Measurements from ENCODE around the gene ABLIM2.

ABLIM2 gene

GRCh38 chr4:8061573-8061972, 97.0 kb downstream of the ABLIM2 start:
- no peak for DNase-seq

- no peak for DNase-seq
Observed at GRCh38 chr4:8061145-8061544, 97.5 kb downstream of the ABLIM2 start.

- DNase-seq = no peak
Observed at GRCh38 chr4:8060632-8061031, 98.0 kb downstream of the ABLIM2 start.

- DNase-seq = no peak
Observed at GRCh38 chr4:8058031-8058479, 100.6 kb downstream of the ABLIM2 start.

- no peak for DNase-seq
Observed at GRCh38 chr4:8055206-8055605, 103.4 kb downstream of the ABLIM2 start.

- DNase-seq = peak; percentile 73
Observed at GRCh38 chr4:8053688-8054449, 104.7 kb downstream of the ABLIM2 start.

- DNase-seq = no peak
Observed at GRCh38 chr4:8052160-8052691, 106.4 kb downstream of the ABLIM2 start.

- no peak for DNase-seq
Observed at GRCh38 chr4:8051644-8052043, 107.0 kb downstream of the ABLIM2 start.

- no peak for DNase-seq
Observed at GRCh38 chr4:8050555-8051206, 107.9 kb downstream of the ABLIM2 start.

GRCh38 chr4:8050180-8050554, 108.4 kb downstream of the ABLIM2 start:
- no peak for DNase-seq

GRCh38 chr4:8048856-8049676, 109.5 kb downstream of the ABLIM2 start:
- DNase-seq = no peak

GRCh38 chr4:8047837-8048678, 110.6 kb downstream of the ABLIM2 start:
- no peak for DNase-seq

- no peak for DNase-seq
Observed at GRCh38 chr4:8046925-8047541, 111.6 kb downstream of the ABLIM2 start.

GRCh38 chr4:8045909-8046308, 112.7 kb downstream of the ABLIM2 start:
- DNase-seq = no peak

- peak; percentile 95 for DNase-seq
Observed at GRCh38 chr4:8044699-8045098, 113.9 kb downstream of the ABLIM2 start.

- DNase-seq = no peak
Observed at GRCh38 chr4:8044244-8044643, 114.4 kb downstream of the ABLIM2 start.

GRCh38 chr4:8043596-8043995, 115.0 kb downstream of the ABLIM2 start:
- no peak for DNase-seq

GRCh38 chr4:8041868-8042267, 116.7 kb downstream of the ABLIM2 start:
- DNase-seq = no peak

GRCh38 chr4:8041172-8041571, 117.4 kb downstream of the ABLIM2 start:
- DNase-seq = peak; percentile 67

GRCh38 chr4:8040607-8041006, 118.0 kb downstream of the ABLIM2 start:
- no peak for DNase-seq

GRCh38 chr4:8039853-8040252, 118.8 kb downstream of the ABLIM2 start:
- DNase-seq = no peak

GRCh38 chr4:8039290-8039689, 119.3 kb downstream of the ABLIM2 start:
- no peak for DNase-seq

Data from NCI-H1694 treated with DMSO at 0.1 percent for 48 hours (cell line).